ENCODE measurements around the gene ADGRL2. TPM values are rescaled to one million over a fixed set of nuclear protein-coding genes. Genes with fewer than 3 reads are reported as not detected.

The ADGRL2 gene
- total and polyA plus RNA-seq, 2 experiments from 2014 or later = 45.1 to 139 TPM

DNA sequence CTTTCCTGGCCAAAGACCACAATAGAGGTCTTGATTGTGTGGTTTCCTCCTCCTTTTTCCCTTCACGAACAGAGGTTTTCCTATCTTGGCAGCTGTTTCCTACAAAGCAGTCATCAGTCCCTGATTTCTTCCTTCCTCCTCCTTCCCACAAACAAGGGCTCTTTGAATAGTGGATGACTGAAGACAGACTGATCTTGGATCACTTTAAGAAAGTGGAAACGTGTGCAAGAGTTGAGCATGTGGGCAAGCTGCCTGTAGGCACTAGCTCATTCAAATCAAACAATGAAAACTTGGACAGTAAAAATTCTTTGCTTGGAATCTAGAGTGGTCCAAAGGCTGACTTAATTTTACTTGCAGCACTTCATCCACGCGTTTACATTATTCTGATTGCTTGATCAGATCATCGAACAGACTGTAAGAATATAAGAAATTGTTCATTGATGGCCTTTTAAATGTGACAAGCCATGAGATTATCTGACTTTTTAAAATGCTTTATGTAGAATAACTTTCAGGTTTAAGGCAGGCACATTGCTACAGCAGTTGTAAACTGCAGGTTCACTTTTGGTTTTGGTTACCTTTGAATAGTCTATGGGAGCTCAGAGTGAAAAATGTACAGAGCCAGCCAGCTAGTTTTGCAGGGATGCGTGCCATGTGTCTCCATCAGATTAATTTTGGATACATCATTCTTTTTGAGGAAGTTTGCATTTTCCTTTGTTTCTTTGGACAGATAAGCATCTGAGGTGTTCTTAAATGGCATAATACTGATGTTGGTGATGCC lies 34.4 kb downstream of the ADGRL2 start:
- H3K79me2 ChIP-seq = peaks cover 97% of the 10 kb centered on the region
- H3K9me2 ChIP-seq (replicated peaks; ENCODE audit: insufficient read depth) = no peaks in the 10 kb centered on the region
- H4K20me1 ChIP-seq (ENCODE audit: insufficient read depth, poor library complexity, severe bottlenecking) = peaks cover 64% of the 10 kb centered on the region
- 73% methylated on average over 6 of the region's 6 CpGs for WGBS (ENCODE audit: low lambda C conversion rate, missing lambda C conversion rate)
- H3K27ac ChIP-seq = no peak overlapping the region
- TF ChIP-seq EZH2phosphoT487 (IDR thresholded peaks at IDR 0.05; ENCODE audit: low read depth, severe bottlenecking, unreplicated experiment) = no peak
- TF ChIP-seq, protein P1, sequence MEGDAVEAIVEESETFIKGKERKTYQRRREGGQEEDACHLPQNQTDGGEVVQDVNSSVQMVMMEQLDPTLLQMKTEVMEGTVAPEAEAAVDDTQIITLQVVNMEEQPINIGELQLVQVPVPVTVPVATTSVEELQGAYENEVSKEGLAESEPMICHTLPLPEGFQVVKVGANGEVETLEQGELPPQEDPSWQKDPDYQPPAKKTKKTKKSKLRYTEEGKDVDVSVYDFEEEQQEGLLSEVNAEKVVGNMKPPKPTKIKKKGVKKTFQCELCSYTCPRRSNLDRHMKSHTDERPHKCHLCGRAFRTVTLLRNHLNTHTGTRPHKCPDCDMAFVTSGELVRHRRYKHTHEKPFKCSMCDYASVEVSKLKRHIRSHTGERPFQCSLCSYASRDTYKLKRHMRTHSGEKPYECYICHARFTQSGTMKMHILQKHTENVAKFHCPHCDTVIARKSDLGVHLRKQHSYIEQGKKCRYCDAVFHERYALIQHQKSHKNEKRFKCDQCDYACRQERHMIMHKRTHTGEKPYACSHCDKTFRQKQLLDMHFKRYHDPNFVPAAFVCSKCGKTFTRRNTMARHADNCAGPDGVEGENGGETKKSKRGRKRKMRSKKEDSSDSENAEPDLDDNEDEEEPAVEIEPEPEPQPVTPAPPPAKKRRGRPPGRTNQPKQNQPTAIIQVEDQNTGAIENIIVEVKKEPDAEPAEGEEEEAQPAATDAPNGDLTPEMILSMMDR (IDR thresholded peaks at IDR 0.05; ENCODE audit: poor library complexity) = no peak
- TF ChIP-seq EZH2 (IDR thresholded peaks at IDR 0.05; ENCODE audit: borderline replicate concordance) = no peak
- H2AFZ ChIP-seq = no peak overlapping the region
- no peaks in the 10 kb centered on the region for H3K27me3 ChIP-seq
- DNase-seq (ENCODE audit: low spot score) = no peak
- H3K4me2 ChIP-seq = peak overlapping the region; percentile 24
- no peaks in the 10 kb centered on the region for H3K36me3 ChIP-seq (replicated peaks; ENCODE audit: insufficient read depth, low read depth)
- H3K4me1 ChIP-seq (ENCODE audit: insufficient read depth) = peaks cover 16% of the 10 kb centered on the region
- H3K9me3 ChIP-seq (ENCODE audit: low read depth) = no peaks in the 10 kb centered on the region
- no peak overlapping the region for H3K4me3 ChIP-seq

DNA sequence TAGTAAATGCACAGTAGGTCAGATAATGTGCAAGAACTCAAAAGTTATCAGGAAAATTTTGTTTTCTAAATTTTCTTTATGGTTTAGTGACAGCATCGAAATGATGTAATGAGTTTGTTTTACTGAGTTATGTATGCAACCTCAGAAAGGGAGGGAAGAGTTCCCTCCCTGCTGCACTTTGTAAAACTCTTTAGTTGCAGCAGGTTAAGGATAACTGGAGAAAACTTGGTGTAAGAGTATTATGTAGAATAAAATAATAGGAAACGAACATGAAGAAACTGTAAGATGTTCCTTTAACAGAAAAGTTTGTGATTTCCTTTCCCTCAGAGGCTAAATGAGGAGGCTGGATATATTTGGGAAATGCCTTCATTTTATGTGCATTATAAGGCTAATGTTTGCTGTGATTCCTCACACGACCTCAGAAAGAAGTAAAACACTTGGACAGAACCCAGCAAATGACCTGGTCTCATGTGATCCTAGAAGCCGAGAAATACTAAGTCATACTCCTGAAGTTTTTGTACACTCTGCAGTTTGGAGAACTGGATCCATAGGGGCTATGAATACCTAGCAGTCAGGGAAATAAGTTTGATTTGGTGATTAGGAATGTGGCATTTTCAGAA lies 35.4 kb downstream of the ADGRL2 start:
- no peaks in the 10 kb centered on the region for H3K36me3 ChIP-seq (replicated peaks; ENCODE audit: insufficient read depth, low read depth)
- H3K79me2 ChIP-seq = peaks cover 94% of the 10 kb centered on the region
- no peak overlapping the region for H3K4me3 ChIP-seq
- no peak overlapping the region for H2AFZ ChIP-seq
- TF ChIP-seq EZH2phosphoT487 (IDR thresholded peaks at IDR 0.05; ENCODE audit: low read depth, severe bottlenecking, unreplicated experiment) (no peak), EZH2 (IDR thresholded peaks at IDR 0.05; ENCODE audit: borderline replicate concordance) (no peak)
- TF ChIP-seq, protein P1 (IDR thresholded peaks at IDR 0.05; ENCODE audit: poor library complexity) = no peak
- H4K20me1 ChIP-seq (ENCODE audit: insufficient read depth, poor library complexity, severe bottlenecking) = peaks cover 59% of the 10 kb centered on the region
- peaks cover 16% of the 10 kb centered on the region for H3K4me1 ChIP-seq (ENCODE audit: insufficient read depth)
- 83% methylated on average over 4 of the region's 4 CpGs for WGBS (ENCODE audit: low lambda C conversion rate, missing lambda C conversion rate)
- no peaks in the 10 kb centered on the region for H3K27me3 ChIP-seq
- H3K9me2 ChIP-seq (replicated peaks; ENCODE audit: insufficient read depth) = no peaks in the 10 kb centered on the region
- H3K9me3 ChIP-seq (ENCODE audit: low read depth) = no peaks in the 10 kb centered on the region
- H3K27ac ChIP-seq = no peak overlapping the region
- H3K4me2 ChIP-seq = no peak overlapping the region
- DNase-seq (ENCODE audit: low spot score) = no peak

DNA sequence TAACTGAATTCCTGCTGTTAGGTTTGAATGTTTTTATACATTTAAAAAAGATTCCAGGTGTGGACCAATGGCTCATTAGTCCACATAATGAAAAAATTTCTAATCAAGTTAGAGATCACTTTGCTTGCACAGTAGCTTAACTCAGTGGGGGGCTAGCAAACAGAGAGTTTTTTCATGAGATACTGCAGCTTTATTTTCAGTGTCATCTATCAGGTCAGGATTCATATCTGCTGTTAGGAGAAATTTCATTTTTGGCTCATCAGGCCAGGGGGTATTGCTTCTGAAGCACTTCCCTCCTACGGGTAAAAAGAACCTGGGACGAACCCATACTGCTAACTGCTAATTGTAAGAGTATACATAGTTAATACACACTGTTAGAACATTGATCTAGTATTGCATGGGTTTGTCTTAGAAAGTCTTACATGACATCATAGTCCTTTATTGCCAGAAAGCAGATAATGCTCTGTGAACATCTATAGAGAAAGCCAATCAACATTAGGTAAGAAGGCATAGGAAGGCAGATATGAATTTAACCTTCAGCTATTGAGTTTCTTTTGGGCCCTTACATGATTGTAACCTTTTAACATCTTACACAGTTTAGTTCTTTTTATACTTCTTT lies 38.0 kb downstream of the ADGRL2 start:
- H3K4me1 ChIP-seq (ENCODE audit: insufficient read depth) = peaks cover 12% of the 10 kb centered on the region
- no peaks in the 10 kb centered on the region for H3K36me3 ChIP-seq (replicated peaks; ENCODE audit: insufficient read depth, low read depth)
- H3K9me2 ChIP-seq (replicated peaks; ENCODE audit: insufficient read depth) = no peaks in the 10 kb centered on the region
- no peak overlapping the region for H3K4me3 ChIP-seq
- DNase-seq (ENCODE audit: low spot score) = no peak
- H3K27ac ChIP-seq = no peak overlapping the region
- H3K79me2 ChIP-seq = peaks cover 92% of the 10 kb centered on the region
- no peak overlapping the region for H3K4me2 ChIP-seq
- peaks cover 47% of the 10 kb centered on the region for H4K20me1 ChIP-seq (ENCODE audit: insufficient read depth, poor library complexity, severe bottlenecking)
- 95% methylated on average over 2 of the region's 2 CpGs for WGBS (ENCODE audit: low lambda C conversion rate, missing lambda C conversion rate)
- no peaks in the 10 kb centered on the region for H3K27me3 ChIP-seq
- no peak overlapping the region for H2AFZ ChIP-seq
- TF ChIP-seq EZH2phosphoT487 (IDR thresholded peaks at IDR 0.05; ENCODE audit: low read depth, severe bottlenecking, unreplicated experiment) = no peak
- TF ChIP-seq, protein P1 (IDR thresholded peaks at IDR 0.05; ENCODE audit: poor library complexity) = no peak
- TF ChIP-seq EZH2 (IDR thresholded peaks at IDR 0.05; ENCODE audit: borderline replicate concordance) = no peak
- no peaks in the 10 kb centered on the region for H3K9me3 ChIP-seq (ENCODE audit: low read depth)
